Spleen (tissue), 7 donors: ENCODE results near the gene SLC16A3.

Experiments used
- POLR2A ChIP-seq, 3 donors: fragments of 450-650 bp; IDR thresholded peaks; one replicate each; pipeline ENCODE4 v1.5.1; 2017; ENCODE audit warnings: antibody characterized with exemption in 3 of 3, mild to moderate bottlenecking in 1 of 3
- POLR2AphosphoS5 ChIP-seq, 3 donors: sonication (generic); formaldehyde crosslinking; IDR thresholded peaks; one replicate each; pipeline ENCODE4 v1.5.1; 2017; ENCODE audit warnings: antibody characterized with exemption in 3 of 3
- TF ChIP-seq, protein P1 (sequence below), 11 experiments: fragments of 200-600 bp in 7 of 11; fragments of 450-650 bp in 4 of 11; sonication (generic) in 4 of 11; IDR thresholded peaks in 8 of 11; conservative IDR thresholded peaks in 3 of 11; 1 replicate in 7 of 11; 2 replicates in 4 of 11; pipeline versions ENCODE4 v1.4.0 to v1.8.0; 2016 to 2021; ENCODE audit warnings: antibody characterized with exemption in 11 of 11, inconsistent platforms in 4 of 11, mild to moderate bottlenecking in 1 of 11
- donor health status: DM: no; HTN: no; CAD: no; lungs with moderate emphysema.
- donor health status: DM: no; HTN: no; CAD: no.
- donor health status: DM: no; HTN: no; CAD: no.

DNA sequence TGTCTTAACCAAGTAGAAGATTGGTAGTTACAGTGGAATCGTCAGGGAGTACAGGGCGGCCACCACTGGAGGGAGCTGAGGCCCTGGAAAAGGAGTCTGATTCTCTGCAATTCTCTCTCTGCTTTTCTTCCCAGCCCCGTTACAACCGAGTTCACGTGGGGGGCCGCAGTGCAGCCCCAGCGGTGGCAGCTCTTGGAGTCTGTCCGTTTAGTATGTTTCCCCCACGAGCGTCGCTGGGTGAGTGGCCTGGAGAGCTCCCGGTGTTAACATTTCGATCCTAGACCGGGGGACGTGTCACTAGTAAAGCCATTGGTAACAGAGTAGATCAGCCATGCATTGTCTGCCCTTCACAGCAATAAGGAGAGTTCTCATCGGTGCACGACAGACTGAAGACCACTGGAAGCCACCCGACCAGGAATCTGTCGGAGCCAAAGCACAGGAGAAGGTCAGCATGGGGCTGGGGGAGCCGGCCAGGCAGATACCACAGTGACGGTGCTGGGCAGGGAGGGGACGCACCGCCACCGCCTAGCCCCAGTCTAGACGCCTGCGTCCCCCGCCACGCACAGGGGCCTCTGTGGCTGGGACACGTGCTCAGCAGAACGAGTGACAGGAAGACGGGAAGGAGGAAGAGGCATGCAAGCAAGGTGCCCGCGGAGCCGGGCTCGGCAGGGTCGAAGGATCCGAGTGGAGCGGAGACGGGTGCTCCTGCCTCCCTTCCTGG, 15.7 kb downstream of the SLC16A3 start:
- TF ChIP-seq, protein P1, sequence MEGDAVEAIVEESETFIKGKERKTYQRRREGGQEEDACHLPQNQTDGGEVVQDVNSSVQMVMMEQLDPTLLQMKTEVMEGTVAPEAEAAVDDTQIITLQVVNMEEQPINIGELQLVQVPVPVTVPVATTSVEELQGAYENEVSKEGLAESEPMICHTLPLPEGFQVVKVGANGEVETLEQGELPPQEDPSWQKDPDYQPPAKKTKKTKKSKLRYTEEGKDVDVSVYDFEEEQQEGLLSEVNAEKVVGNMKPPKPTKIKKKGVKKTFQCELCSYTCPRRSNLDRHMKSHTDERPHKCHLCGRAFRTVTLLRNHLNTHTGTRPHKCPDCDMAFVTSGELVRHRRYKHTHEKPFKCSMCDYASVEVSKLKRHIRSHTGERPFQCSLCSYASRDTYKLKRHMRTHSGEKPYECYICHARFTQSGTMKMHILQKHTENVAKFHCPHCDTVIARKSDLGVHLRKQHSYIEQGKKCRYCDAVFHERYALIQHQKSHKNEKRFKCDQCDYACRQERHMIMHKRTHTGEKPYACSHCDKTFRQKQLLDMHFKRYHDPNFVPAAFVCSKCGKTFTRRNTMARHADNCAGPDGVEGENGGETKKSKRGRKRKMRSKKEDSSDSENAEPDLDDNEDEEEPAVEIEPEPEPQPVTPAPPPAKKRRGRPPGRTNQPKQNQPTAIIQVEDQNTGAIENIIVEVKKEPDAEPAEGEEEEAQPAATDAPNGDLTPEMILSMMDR (IDR thresholded peaks at IDR 0.05 in 8 of 11, conservative IDR thresholded peaks at IDR 0.05 in 3 of 11), result peak in 8 of 11 experiments; percentile 12 to 50 (median 34)
- TF ChIP-seq POLR2AphosphoS5 (IDR thresholded peaks at IDR 0.05), result peak in 2 of 3 donors; percentile 46 to 78
- TF ChIP-seq POLR2A (IDR thresholded peaks at IDR 0.05), result no peak
